Peyer's patch (tissue), 4 donors: Measurements from ENCODE around the gene NOTCH4. TPM values are rescaled to one million over a fixed set of nuclear protein-coding genes. Genes with fewer than 3 reads are reported as not detected.

Experiments
- DNase-seq, 3 donors: peaks; one replicate each; pipeline ENCODE4 v3.0.0-alpha.2; 2017 to 2019
- H3K27ac ChIP-seq, 4 donors: fragments of 200-600 bp; sonication (generic); one replicate each; pipeline ENCODE4 v1.5.1; 2016 to 2019
- H3K27me3 ChIP-seq, 2 donors: fragments of 200-600 bp; sonication (generic); one replicate each; pipeline ENCODE4 v1.5.1; 2019
- H3K36me3 ChIP-seq, 3 donors: fragments of 200-600 bp; sonication (generic); one replicate each; pipeline ENCODE4 v1.5.1; 2016 to 2019
- H3K4me1 ChIP-seq, 4 donors: fragments of 200-600 bp; sonication (generic); one replicate each; pipeline ENCODE4 v1.5.1; 2016 to 2019
- H3K4me3 ChIP-seq, 4 donors: fragments of 200-600 bp; sonication (generic); 1 replicate in 3 of 4; 2 replicates in 1 of 4; pipeline ENCODE4 v1.5.1; 2016 to 2019; ENCODE audit warnings: mild to moderate bottlenecking in 1 of 4
- H3K9me3 ChIP-seq, 4 donors: fragments of 200-600 bp; sonication (generic); one replicate each; pipeline ENCODE4 v1.5.1; 2016 to 2019; ENCODE audit warnings: mild to moderate bottlenecking in 1 of 4
- CTCF ChIP-seq, 6 experiments: fragments of 450-650 bp in 4 of 6; fragments of 200-600 bp in 2 of 6; sonication (generic) in 1 of 6; IDR thresholded peaks; one replicate each; pipeline ENCODE4 v1.5.1; 2017 to 2019; ENCODE audit warnings: antibody characterized with exemption in 6 of 6, mild to moderate bottlenecking in 3 of 6, moderate library complexity in 1 of 6
- POLR2A ChIP-seq, 2 donors: fragments of 450-650 bp; IDR thresholded peaks; one replicate each; pipeline ENCODE4 v1.5.1; 2017; ENCODE audit warnings: antibody characterized with exemption in 2 of 2, mild to moderate bottlenecking in 2 of 2, moderate library complexity in 2 of 2
- total RNA-seq, 4 donors: library from RNA; depleted of rRNA; stranded (reverse); fragments of >200 nt; gene quantifications; one replicate each; pipeline ENCODE4 v1.1.0, GENCODE V29; 2016

Gene NOTCH4
- total RNA-seq, 4 donors from 2014 or later = 1.8 to 50.3 (median 8.9) TPM

- TF ChIP-seq CTCF (IDR thresholded peaks at IDR 0.05) (no peak), POLR2A (IDR thresholded peaks at IDR 0.05) (peak; percentile 26 to 29)
- Histone ChIP-seq H3K27ac (peak overlapping the region; percentile 88 to 98 (median 94)), H3K4me1 (peaks cover 0 to 47% (median 13%) of the 10 kb centered on the region in 4 donors), H3K9me3 (no peaks in the 10 kb centered on the region), H3K36me3 (peaks cover 0 to 28% (median 0%) of the 10 kb centered on the region in 3 donors), H3K4me3 (peak overlapping the region; percentile 56 to 95 (median 74)), H3K27me3 (no peaks in the 10 kb centered on the region)
- DNase-seq = peak in 2 of 3 donors; percentile 44 to 69
These were observed 46.6 kb downstream of the NOTCH4 start for GRCh38 chr6:32177183-32177787.

GRCh38 chr6:32176476-32177182 lies 47.2 kb downstream of the NOTCH4 start:
- H3K27ac ChIP-seq = peak overlapping the region; percentile 88 to 98 (median 94)
- DNase-seq = no peak
- H3K27me3 ChIP-seq = no peaks in the 10 kb centered on the region
- no peak for TF ChIP-seq CTCF (IDR thresholded peaks at IDR 0.05)
- TF ChIP-seq POLR2A (IDR thresholded peaks at IDR 0.05) = no peak
- H3K4me1 ChIP-seq = peaks cover 0 to 45% (median 13%) of the 10 kb centered on the region in 4 donors
- peaks cover 0 to 21% (median 0%) of the 10 kb centered on the region in 3 donors for H3K36me3 ChIP-seq
- H3K9me3 ChIP-seq = no peaks in the 10 kb centered on the region
- H3K4me3 ChIP-seq = peak overlapping the region; percentile 50 to 95 (median 76)

- peak within 1 kb of the TSS; percentile 88 to 98 (median 94) for H3K27ac ChIP-seq
- no peaks in the 10 kb centered on the region for H3K27me3 ChIP-seq
- TF ChIP-seq POLR2A (IDR thresholded peaks at IDR 0.05) (peak; percentile 26 to 71), CTCF (IDR thresholded peaks at IDR 0.05) (no peak)
- no peaks in the 10 kb centered on the region for H3K9me3 ChIP-seq
- peaks cover 0 to 37% (median 13%) of the 10 kb centered on the region in 4 donors for H3K4me1 ChIP-seq
- H3K4me3 ChIP-seq = peak within 1 kb of the TSS; percentile 50 to 95 (median 76)
- DNase-seq = peak; percentile 93 to 99 (median 97)
- H3K36me3 ChIP-seq = peaks cover 0 to 17% (median 0%) of the 10 kb centered on the region in 3 donors
These were observed 48.0 kb downstream of the NOTCH4 start, which contains the start of gene AGPAT1 for GRCh38 chr6:32175711-32176475. AGPAT1 (minus strand) TSS chr6:32176084; CDS start chr6:32171496, 4,588 bp downstream.

- Histone ChIP-seq H3K4me1 (peaks cover 0 to 36% (median 13%) of the 10 kb centered on the region in 4 donors), H3K27ac (peak overlapping the region; percentile 88 to 98 (median 94)), H3K27me3 (no peaks in the 10 kb centered on the region), H3K36me3 (peaks cover 0 to 17% (median 0%) of the 10 kb centered on the region in 3 donors), H3K9me3 (no peaks in the 10 kb centered on the region), H3K4me3 (peak overlapping the region; percentile 50 to 95 (median 76))
- TF ChIP-seq CTCF (IDR thresholded peaks at IDR 0.05) = no peak
- DNase-seq = no peak
These were observed 48.6 kb downstream of the NOTCH4 start for GRCh38 chr6:32175322-32175710.

GRCh38 chr6:32174416-32174815 lies 49.5 kb downstream of the NOTCH4 start:
- no peak for DNase-seq
- H3K27me3 ChIP-seq = no peaks in the 10 kb centered on the region
- H3K27ac ChIP-seq = no peak overlapping the region
- H3K4me3 ChIP-seq = no peak overlapping the region
- H3K4me1 ChIP-seq = peaks cover 0 to 28% (median 13%) of the 10 kb centered on the region in 4 donors
- H3K9me3 ChIP-seq = no peaks in the 10 kb centered on the region
- TF ChIP-seq POLR2A (IDR thresholded peaks at IDR 0.05) = no peak
- no peak for TF ChIP-seq CTCF (IDR thresholded peaks at IDR 0.05)
- peaks cover 0 to 18% (median 0%) of the 10 kb centered on the region in 3 donors for H3K36me3 ChIP-seq
